ENCODE results near the gene PLEKHA1. TPM values are rescaled to one million over a fixed set of nuclear protein-coding genes. Genes with fewer than 3 reads are reported as not detected.

PLEKHA1 gene
- total and polyA plus RNA-seq, 2 experiments from 2014 or later, result 54.0 to 62.6 TPM

GRCh38 chr10:122454603-122455080 is 80.1 kb downstream of the PLEKHA1 start, which contains the start of gene ARMS2:
Gene ARMS2, plus strand, starts transcription at chr10:122454653. Its CDS starts 75 bp downstream, at chr10:122454728.
- 91% methylated on average over 7 of the region's 7 CpGs for WGBS (ENCODE audit: low lambda C conversion rate, missing lambda C conversion rate)
- no peak within 1 kb of the TSS for H3K4me3 ChIP-seq
- H4K20me1 ChIP-seq (ENCODE audit: insufficient read depth, poor library complexity, severe bottlenecking), result no peaks in the 10 kb centered on the region
- TF ChIP-seq, protein P1, sequence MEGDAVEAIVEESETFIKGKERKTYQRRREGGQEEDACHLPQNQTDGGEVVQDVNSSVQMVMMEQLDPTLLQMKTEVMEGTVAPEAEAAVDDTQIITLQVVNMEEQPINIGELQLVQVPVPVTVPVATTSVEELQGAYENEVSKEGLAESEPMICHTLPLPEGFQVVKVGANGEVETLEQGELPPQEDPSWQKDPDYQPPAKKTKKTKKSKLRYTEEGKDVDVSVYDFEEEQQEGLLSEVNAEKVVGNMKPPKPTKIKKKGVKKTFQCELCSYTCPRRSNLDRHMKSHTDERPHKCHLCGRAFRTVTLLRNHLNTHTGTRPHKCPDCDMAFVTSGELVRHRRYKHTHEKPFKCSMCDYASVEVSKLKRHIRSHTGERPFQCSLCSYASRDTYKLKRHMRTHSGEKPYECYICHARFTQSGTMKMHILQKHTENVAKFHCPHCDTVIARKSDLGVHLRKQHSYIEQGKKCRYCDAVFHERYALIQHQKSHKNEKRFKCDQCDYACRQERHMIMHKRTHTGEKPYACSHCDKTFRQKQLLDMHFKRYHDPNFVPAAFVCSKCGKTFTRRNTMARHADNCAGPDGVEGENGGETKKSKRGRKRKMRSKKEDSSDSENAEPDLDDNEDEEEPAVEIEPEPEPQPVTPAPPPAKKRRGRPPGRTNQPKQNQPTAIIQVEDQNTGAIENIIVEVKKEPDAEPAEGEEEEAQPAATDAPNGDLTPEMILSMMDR (IDR thresholded peaks at IDR 0.05; ENCODE audit: poor library complexity), result no peak
- TF ChIP-seq EZH2 (IDR thresholded peaks at IDR 0.05; ENCODE audit: borderline replicate concordance), result no peak
- TF ChIP-seq EZH2phosphoT487 (IDR thresholded peaks at IDR 0.05; ENCODE audit: low read depth, severe bottlenecking, unreplicated experiment), result no peak
- no peak within 1 kb of the TSS for H2AFZ ChIP-seq
- H3K36me3 ChIP-seq (replicated peaks; ENCODE audit: insufficient read depth, low read depth), result no peaks in the 10 kb centered on the region
- no peaks in the 10 kb centered on the region for H3K9me2 ChIP-seq (replicated peaks; ENCODE audit: insufficient read depth)
- no peaks in the 10 kb centered on the region for H3K9me3 ChIP-seq (ENCODE audit: low read depth)
- H3K79me2 ChIP-seq, result no peaks in the 10 kb centered on the region
- peaks cover 6% of the 10 kb centered on the region for H3K4me1 ChIP-seq (ENCODE audit: insufficient read depth)
- no peak within 1 kb of the TSS for H3K4me2 ChIP-seq
- DNase-seq (ENCODE audit: low spot score), result no peak
- H3K27me3 ChIP-seq, result peaks cover 7% of the 10 kb centered on the region
- H3K27ac ChIP-seq, result no peak within 1 kb of the TSS

DNA sequence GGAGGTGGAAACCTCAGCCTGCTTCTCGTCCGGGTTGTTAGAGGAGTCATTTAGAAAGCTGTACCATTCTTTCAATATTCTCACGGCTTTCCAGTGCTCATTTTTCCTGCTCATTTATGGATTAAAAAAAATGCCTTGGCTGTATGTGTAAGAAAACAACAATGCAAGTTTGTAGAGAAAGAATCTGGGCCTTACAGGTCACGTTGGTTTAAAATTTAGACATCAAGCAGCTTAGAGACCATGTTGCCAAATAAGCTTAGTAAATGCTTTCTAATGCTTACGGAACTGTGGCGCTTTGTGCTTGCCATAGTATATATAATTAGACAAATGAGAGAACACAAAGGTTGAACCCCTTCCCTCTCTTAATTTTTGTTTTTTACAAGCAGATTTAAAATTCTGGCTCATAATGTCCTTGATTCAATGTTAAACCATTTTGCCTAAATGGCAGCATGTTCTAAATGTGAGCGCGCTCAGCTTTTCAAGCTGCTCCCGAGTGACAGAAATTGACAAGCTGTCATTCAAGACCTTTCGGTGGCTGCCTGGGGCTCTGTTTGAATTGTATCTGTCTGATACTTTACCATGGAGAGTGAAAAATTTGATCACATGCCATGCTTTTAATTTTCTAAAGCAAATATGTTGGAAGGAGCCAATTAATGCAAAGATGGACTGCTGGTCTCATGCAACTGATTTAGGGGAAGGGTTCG is 81.0 kb downstream of the PLEKHA1 start:
- no peak overlapping the region for H3K4me2 ChIP-seq
- H3K9me2 ChIP-seq (replicated peaks; ENCODE audit: insufficient read depth), result no peaks in the 10 kb centered on the region
- peaks cover 2% of the 10 kb centered on the region for H3K4me1 ChIP-seq (ENCODE audit: insufficient read depth)
- peaks cover 14% of the 10 kb centered on the region for H3K27me3 ChIP-seq
- no peak overlapping the region for H3K4me3 ChIP-seq
- no peak for DNase-seq (ENCODE audit: low spot score)
- no peaks in the 10 kb centered on the region for H3K9me3 ChIP-seq (ENCODE audit: low read depth)
- H4K20me1 ChIP-seq (ENCODE audit: insufficient read depth, poor library complexity, severe bottlenecking), result no peaks in the 10 kb centered on the region
- 76% methylated on average over 11 of the region's 11 CpGs for WGBS (ENCODE audit: low lambda C conversion rate, missing lambda C conversion rate)
- no peak overlapping the region for H2AFZ ChIP-seq
- H3K36me3 ChIP-seq (replicated peaks; ENCODE audit: insufficient read depth, low read depth), result no peaks in the 10 kb centered on the region
- TF ChIP-seq EZH2 (IDR thresholded peaks at IDR 0.05; ENCODE audit: borderline replicate concordance), result no peak
- no peak for TF ChIP-seq EZH2phosphoT487 (IDR thresholded peaks at IDR 0.05; ENCODE audit: low read depth, severe bottlenecking, unreplicated experiment)
- TF ChIP-seq, protein P1 (IDR thresholded peaks at IDR 0.05; ENCODE audit: poor library complexity), result no peak
- no peak overlapping the region for H3K27ac ChIP-seq
- H3K79me2 ChIP-seq, result no peaks in the 10 kb centered on the region

DNA sequence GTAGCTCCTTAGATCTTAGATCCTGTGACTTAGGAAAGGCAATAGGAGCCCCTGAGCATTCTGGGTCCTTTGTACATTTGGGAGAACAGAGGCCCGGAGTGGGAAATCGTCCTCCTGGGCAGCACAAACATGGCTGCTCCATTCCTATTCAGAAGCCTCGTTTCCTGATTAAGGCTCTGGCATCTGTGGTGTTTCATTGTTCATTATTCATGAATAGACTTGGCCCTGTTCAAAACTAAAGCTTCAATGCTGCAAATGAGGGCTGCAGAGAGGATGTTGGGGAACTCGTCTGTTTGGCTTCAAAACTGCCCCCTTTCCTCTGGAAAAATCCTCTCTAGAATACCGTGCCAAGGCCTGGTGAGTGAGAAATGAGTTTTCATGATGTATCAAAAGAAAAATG is 83.4 kb downstream of the PLEKHA1 start:
- Histone ChIP-seq H3K27ac (no peak overlapping the region), H3K4me2 (no peak overlapping the region), H3K4me1 (ENCODE audit: insufficient read depth) (peaks cover 7% of the 10 kb centered on the region), H4K20me1 (ENCODE audit: insufficient read depth, poor library complexity, severe bottlenecking) (no peaks in the 10 kb centered on the region), H3K9me3 (ENCODE audit: low read depth) (no peaks in the 10 kb centered on the region), H3K79me2 (no peaks in the 10 kb centered on the region), H3K27me3 (peaks cover 30% of the 10 kb centered on the region), H3K4me3 (no peak overlapping the region), H3K9me2 (replicated peaks; ENCODE audit: insufficient read depth) (no peaks in the 10 kb centered on the region), H3K36me3 (replicated peaks; ENCODE audit: insufficient read depth, low read depth) (no peaks in the 10 kb centered on the region), H2AFZ (no peak overlapping the region)
- DNase-seq (ENCODE audit: low spot score), result no peak
- WGBS (ENCODE audit: low lambda C conversion rate, missing lambda C conversion rate), result 88% methylated on average over 5 of the region's 5 CpGs
- TF ChIP-seq EZH2 (IDR thresholded peaks at IDR 0.05; ENCODE audit: borderline replicate concordance) (no peak), EZH2phosphoT487 (IDR thresholded peaks at IDR 0.05; ENCODE audit: low read depth, severe bottlenecking, unreplicated experiment) (no peak)
- TF ChIP-seq, protein P1 (IDR thresholded peaks at IDR 0.05; ENCODE audit: poor library complexity), result no peak
